IPS-18c (cell line): ENCODE measurements around the gene GOSR2.
A peak's percentile ranks its signal among the peaks of the same experiment; 100 is the strongest.
"Not testable (repeated sequence)": the region's sequence is repeated elsewhere in the genome, so short reads cannot be mapped to it uniquely, and the experiment has no call there.

ENCODE experiments used
- H3K4me3 ChIP-seq: 2 replicates; pipeline ENCODE4 v1.7.0; 2013; ENCODE audit warnings: low read depth, mild to moderate bottlenecking, low read length, moderate library complexity; ENCODE audit not compliant: insufficient read depth
- H3K9me3 ChIP-seq: one replicate; pipeline ENCODE4 v1.6.1; 2013; ENCODE audit warnings: mild to moderate bottlenecking, low read length, moderate library complexity; ENCODE audit not compliant: control insufficient read depth, insufficient read depth

The GOSR2 gene

DNA sequence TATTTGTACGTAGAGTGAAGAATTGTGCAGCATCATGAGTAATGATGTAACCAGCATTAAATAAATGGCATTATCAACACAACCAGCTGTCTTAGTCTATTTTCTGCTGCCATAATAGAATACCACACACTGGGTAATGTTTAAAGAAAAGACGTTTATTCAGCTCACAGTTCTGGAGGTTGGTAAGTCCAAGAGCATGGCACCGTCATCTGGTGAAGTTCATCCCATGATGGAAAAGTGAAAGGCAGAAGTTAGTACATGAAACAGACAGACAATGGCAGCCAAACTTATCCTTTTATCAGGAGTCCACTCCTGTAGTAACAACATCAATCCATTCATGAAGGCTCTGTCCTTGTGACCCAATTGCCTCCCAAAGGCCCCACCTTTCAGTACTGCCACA is 6.3 kb upstream of the GOSR2 start:
- no peaks in the 10 kb centered on the region for H3K9me3 ChIP-seq
- H3K4me3 ChIP-seq: no peak overlapping the region

DNA sequence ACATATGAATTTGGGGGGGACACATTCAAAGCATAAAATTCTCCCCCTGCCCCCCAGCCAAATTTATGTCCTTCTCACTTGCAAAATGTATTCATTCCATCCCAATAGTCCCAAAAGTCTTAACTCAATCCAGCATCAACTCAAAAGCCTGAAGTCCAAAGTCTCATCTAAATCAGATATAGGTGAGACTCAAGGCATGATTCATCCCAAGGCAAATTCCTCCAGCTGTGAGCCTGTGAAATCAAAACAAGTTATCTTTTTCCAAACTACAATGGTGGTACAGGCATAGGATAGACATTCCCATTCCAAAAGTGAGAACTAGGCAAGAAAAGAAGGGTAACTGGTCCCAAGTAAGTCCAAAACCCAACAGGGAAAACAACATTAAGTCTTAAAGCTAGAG is 5.9 kb upstream of the GOSR2 start:
- H3K4me3 ChIP-seq: no peak overlapping the region
- H3K9me3 ChIP-seq: no peaks in the 10 kb centered on the region

DNA sequence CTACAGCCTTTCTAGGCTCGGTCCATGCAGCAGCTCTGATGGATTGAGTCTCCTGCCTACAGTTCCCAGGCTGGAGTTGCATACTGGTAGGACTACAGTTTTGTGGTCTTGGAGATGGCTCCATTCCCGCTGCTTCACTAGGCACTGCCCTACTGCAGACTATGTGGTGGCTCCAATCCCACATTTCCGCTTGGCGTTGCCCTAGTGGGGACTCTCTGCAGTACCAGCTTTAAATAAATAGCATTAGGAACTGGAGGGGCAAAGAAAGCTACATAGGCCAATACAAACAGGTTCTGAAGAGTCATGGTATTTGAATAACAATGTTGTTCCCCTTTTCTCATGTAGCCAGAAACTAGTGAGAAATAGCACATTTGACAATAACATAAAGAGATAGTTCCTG is 5.4 kb upstream of the GOSR2 start:
- Histone ChIP-seq H3K9me3 (no peaks in the 10 kb centered on the region), H3K4me3 (no peak overlapping the region)

DNA sequence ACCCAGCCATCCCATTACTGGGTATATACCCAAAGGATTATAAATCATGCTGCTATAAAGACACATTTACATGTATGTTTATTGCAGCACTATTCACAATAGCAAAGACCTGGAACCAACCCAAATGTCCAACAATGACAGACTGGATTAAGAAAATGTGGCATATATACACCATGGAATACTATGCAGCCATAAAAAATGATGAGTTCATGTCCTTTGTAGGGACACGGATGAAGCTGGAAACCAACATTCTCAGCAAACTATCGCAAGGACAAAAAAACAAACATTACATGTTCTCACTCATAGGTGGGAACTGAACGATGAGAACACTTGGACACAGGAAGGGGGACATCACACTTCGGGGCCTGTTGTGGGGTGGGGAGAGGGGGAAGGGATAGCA is 998 bp upstream of the GOSR2 start:
- not testable (repeated sequence) for H3K9me3 ChIP-seq, H3K4me3 ChIP-seq

DNA sequence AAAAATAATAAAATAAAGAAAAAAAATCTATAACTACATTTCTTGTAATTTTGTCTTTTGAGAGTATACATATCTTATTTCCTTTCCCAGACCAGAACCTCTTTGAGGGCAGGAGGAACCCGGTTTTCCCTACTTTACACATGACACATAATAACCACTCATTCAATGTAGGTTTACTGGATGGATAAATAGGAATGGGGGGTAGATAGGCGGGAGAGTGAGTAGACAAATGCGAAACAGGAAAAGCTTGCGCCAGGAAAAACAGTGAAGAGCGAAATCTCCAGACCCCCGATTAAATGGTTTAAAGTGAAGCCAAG is 515 bp upstream of the GOSR2 start:
- H3K4me3 ChIP-seq: peak overlapping the region; percentile 98
- no peaks in the 10 kb centered on the region for H3K9me3 ChIP-seq

DNA sequence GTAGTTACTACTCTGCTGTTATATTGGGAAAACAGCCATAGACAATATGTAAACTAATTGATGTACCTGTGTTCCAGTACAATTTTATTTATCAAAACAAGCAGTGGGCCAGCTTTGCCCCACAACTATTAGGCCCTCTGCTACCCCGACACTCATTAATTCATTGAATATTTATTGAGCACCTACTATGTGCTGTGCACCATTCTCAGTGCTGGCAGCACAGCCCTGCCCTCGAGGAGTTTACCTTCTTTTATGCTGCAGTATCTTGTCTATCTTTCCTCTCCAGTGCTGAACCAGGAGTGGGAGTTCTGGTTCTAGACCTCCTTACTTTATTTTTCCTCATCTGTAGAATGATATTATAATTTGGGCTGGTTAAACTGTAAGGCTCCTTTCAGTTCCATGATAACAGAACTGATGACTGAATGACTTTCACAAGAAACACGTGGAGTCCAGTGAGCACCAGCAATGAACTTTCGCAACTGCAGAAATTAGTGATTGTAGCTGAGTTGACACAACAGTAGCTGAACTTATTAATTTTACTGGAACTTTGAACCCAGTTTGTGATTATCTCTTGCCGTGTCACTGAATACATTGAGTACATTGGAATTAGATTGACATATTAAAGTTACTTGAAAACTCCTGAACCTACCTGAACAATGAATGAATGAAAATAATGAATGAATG is 2.4 kb downstream of the GOSR2 start:
- H3K4me3 ChIP-seq: no peak overlapping the region
- H3K9me3 ChIP-seq: no peaks in the 10 kb centered on the region

DNA sequence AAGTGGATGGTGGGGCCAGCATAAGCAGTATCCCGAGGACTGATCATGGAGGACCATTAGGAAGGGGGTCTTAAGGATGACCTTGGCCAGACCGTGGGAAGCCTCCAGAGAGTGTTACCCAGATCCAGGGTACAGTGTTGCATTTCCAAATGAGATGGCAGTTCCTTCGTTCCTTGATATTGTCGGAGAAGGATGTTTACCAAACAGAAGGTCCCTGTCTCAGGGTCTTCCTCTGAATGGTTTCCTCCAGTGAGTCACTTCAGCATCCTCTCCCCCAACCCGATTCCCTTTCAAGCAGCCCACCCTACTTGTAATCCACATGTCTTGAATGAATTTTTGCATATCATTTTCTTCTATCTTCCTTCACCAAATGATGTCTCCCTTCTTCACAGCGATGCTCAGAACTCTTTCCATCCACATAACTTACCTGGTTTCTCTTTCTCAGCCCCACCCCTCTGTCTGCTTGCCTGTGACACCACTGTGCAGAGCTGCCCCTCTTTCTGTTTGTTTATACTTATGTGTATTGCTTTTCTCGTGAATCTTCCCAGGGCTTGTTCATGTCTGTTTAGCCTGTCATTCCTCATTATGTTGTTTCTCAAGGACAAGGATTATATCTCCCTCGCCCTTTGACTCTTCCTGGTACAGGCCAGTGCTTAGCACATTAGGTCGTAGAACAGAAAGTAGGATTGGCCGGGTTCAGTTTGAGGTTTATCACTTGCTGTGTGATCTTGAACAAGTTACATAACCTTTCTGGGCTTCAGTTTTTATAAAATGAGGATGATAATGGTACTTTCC is 5.7 kb downstream of the GOSR2 start:
- no peak overlapping the region for H3K4me3 ChIP-seq
- H3K9me3 ChIP-seq: no peaks in the 10 kb centered on the region

DNA sequence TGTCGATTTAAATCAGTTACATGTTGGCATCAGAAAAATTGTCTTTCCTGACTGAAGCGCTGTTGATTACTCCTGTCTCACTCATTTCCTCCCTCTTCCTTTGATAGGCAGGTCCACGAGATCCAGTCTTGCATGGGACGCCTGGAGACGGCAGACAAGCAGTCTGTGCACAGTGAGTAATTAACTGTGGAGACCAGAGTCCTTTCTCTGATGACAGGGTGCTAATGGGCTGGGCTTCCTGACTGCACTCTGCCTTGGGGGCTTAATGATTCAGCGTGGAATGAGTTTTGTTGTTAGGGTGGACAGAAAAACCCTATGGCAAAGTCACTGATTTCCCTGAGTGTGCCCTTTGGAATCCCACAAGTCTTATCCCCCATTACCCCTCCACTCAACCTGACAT is 6.5 kb downstream of the GOSR2 start:
- Histone ChIP-seq H3K4me3 (no peak overlapping the region), H3K9me3 (no peaks in the 10 kb centered on the region)

DNA sequence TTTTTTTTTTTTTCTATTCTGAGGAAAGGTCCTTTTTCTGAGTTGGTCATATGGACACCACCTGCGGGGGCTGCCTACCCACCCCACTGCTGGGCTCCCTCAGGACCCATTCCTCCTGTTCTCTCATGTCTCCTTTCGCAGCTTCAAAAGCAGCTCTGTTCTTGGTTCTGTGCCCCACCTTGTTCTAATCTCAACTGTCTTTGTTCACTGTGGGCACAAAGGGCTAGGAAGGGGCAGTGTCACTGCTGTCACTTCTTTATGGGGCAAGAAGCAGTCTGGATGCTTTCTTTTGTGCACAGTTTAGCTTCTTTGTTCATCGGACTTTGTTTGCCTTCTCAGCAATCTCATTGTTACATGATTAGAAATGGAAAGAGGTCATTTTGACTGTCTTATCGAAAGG is 7.1 kb downstream of the GOSR2 start:
- Histone ChIP-seq H3K4me3 (no peak overlapping the region), H3K9me3 (no peaks in the 10 kb centered on the region)

DNA sequence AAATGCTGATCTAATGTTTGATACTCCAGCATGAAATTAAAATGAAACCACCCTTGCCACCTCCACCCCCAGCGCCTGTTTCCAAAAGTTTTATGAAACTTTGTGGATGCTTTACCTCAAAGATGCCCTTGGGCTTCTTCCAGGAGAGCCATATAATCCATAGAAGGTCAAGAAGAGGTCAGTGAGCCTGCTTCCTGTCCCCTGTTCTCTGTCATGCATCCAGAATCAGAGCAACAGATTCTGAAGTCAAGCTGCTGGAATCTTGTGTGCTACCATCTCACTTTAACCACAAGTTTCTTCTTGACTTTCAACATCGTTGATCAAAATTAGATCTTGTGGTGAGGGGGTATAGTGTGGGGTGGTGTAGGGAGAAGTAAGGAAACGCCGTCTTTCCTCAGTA is 8.6 kb downstream of the GOSR2 start:
- Histone ChIP-seq H3K9me3 (no peaks in the 10 kb centered on the region), H3K4me3 (no peak overlapping the region)

DNA sequence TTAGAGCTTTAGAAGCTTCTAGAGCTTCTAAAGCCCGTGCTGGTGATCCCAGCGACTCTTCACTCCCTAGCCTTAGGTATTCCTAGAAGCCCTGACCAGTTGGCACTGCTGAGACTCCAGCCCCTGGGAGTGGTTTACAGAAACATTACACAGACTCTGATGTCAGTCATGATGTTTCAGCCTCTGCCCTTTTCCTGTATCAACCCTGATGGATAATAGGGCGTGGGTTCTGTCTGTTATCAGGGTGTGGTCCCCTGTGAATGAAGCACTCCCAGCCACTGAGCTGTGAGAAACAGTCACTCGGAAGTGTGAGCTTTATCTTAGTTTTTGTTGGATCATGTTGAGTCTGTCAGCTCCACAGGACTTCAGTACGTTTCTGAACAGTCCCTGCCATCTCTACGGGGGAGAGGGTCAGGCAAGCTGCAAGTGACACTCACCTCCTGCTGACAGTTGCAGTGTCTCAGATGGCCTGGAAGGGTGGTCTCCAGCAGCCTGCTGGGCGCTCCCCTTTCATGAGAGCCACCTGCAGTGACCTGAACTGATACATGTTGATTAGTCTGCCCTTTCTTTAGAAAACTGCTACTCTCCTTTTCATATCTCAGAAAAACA is 12.8 kb downstream of the GOSR2 start:
- no peaks in the 10 kb centered on the region for H3K9me3 ChIP-seq
- H3K4me3 ChIP-seq: no peak overlapping the region

DNA sequence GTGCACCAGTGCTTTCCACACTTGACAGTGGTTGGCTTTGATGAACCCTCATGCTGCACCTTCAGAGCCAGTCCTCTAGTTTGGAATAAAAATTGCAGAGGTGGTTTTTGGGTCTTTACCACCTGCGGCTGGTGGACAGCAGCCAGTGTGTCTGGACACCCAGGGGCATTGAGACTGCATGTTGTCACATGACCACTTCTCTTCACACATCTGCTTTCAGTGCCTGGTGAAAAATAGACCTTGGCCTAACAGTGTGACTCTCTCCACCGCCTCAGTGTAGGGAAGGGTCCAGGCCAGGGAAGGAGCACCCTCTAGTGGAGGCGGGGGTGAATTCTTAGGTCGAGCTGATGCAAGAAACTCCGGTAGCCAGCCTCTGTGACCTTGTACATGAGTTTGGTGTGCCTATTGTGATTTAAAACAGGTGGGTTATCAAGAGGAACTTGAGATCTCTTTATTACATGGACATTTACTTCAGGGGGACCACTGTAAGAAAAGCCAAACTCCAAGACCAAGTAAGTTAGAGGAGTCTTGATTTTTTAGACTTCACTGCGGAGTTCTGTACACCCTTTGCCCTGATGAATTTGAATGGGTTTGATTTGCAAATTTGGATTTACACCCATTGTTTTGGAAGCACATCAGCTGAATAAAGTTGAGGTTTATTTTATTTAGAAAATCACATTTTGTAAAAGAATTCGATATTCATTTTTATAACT is 17.9 kb downstream of the GOSR2 start:
- H3K9me3 ChIP-seq: no peaks in the 10 kb centered on the region
- no peak overlapping the region for H3K4me3 ChIP-seq

DNA sequence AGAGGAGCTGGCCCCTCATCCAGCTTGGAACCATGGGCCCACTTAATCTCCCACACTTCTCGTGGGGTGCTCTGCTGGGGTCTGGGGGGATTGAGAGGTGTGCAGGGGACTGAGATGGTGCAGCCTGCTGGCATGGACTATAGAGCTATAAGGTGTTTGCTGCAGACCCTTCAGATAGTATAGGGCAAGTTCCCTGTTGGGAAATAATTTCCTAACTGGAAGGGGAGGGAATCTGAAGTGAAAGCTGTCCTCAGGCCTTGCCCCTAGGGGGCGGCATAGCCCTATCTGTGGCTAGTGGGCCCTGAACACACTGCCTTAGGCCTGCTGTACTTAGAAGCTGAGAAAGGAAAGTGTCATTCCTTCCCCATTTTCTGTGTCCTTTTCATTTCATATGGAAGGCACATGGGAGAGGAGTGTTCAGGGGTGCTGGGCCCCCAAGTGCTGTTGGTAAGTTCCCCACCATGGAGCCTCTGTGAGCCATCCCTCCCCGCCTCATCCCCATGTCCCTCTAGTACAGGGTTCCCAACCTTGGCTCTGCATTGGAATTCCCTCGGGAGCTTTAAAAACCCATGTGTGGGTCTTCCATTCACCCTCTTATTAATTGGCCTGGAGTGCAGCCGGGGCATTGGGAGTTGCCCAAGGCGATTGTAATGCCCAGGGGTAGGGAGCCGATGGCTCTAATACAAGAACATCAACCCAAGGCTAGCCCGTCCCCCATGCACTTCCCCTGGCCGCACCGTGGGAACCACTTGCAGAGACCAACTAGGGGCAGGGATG is 19.7 kb downstream of the GOSR2 start:
- no peak overlapping the region for H3K4me3 ChIP-seq

DNA sequence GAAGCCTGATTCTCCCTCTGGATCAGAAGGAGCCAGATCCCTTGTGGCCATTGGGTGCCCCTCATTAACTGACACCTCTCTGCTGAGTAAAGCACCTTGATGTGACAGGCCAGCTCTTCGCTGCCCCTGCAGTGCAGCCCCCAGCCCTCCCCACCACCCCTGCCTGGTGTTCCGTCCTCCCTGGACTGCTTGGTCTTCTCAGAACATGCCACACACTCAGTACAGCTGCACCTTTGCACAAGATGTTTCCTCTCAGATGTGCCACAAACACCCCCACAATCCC is 20.2 kb downstream of the GOSR2 start:
- Histone ChIP-seq H3K4me3 (no peak overlapping the region), H3K9me3 (no peaks in the 10 kb centered on the region)

More for the DNA sequence above, 19.7 kb downstream of the GOSR2 start:
- H3K9me3 ChIP-seq: no peaks in the 10 kb centered on the region

DNA sequence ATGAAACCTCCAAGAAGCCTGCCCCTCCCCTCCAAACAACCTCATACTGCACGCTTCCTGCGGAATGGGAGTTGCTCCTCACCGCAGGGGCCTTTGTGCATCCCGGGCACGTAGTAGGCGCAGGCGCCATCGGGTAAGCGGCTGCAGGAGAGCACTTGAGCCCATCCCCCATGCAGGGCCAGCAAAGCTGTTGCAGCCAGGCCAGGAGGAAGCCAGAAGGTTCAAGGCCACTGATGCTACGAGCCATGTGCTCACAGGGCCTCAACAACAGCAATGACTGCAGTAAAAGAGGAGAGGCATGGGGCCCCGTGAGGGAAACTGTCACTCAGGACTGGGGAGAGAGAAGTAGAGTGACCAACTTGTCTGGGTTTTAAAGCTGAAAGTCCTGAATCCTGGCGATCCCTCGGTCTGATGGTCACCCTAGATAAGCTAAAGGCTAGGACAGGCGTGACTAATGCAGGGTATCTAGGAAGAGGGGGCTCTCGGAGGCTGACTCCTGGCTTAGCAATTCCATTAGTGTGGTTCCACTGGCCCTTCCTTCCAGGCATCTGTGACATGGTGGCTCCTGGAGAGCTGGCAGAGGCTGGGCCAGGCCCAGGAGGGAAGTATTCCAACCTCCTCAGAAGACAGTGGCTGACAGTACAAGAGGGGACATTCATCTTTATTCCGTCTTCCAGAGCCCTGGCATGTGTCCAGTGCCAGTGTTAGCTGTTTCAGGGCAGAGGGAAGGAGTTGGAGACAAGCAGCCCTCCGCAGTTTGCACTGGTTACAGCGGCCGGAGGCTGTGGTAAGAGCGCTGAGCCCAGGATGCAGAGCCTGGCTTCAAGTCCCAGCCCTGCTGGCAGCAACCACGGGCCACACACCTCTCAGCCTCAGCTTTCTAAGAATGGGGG is 20.8 kb downstream of the GOSR2 start:
- no peaks in the 10 kb centered on the region for H3K9me3 ChIP-seq

DNA sequence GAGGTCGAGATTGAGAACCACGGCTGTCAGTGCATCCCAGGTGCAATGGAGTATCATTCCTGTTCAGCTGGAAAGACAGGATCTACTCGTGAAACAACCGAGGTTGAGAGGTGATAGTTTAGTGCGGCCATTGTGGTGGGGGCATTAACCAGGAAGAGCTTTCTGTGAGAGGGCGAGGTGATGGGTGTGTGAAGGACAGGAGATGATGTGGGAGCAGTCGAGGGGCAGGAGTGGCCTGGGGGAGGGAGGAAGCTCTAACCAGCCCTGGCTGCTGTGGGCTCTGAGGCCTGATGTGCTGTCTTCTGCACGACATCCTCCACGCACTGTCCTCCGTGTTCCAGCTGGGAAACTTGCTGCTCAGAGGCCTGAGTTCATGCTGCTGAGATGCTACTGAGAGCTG is 22.0 kb downstream of the GOSR2 start:
- no peak overlapping the region for H3K4me3 ChIP-seq
- H3K9me3 ChIP-seq: no peaks in the 10 kb centered on the region

More for the DNA sequence above, 20.8 kb downstream of the GOSR2 start:
- no peak overlapping the region for H3K4me3 ChIP-seq

DNA sequence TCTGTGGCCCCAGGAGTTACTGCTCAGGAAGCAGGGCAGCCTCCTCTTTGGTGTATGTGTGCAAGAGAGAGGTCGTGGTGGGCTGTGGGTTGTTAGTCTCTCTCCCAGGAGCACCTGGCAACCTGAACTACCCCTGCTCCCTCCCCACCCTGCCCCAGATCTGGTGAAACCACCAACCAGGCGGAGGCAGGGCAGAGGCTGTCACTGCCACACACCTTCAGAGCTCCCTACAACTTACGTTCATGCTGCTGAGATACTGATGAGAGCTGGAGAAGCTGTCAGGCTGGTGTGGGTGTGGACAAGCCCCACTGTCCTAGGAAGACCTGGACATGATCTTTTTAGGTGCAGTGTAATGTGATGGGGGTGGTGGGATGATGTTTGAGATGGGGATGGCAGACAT is 24.3 kb downstream of the GOSR2 start:
- Histone ChIP-seq H3K4me3 (no peak overlapping the region), H3K9me3 (no peaks in the 10 kb centered on the region)
